ENCODE measurements around the gene NEK6. TPM values are rescaled to one million over a fixed set of nuclear protein-coding genes. Genes with fewer than 3 reads are reported as not detected.

NEK6 gene
- total and polyA plus RNA-seq, 9 of the 15 experiments (the other 6 are each of a cell fraction or from before 2014, with no cell fraction given): 3.1 to 19.0 (median 8.4) TPM

- TF ChIP-seq CEBPB (tag; IDR thresholded peaks at IDR 0.05): no peak
- TF ChIP-seq PYGO2 (tag; IDR thresholded peaks at IDR 0.05): no peak
- 0 out of 4 replicates have a peak, but pooled peaks of 1 of the 2 experiments have one; percentile 5 for TF ChIP-seq MAZ (CRISPR knock-in tag; conservative IDR thresholded peaks at IDR 0.05 in 1 of 2, IDR thresholded peaks at IDR 0.05 in 1 of 2)
- no peak for TF ChIP-seq SRF (CRISPR knock-in tag; IDR thresholded peaks at IDR 0.05)
- no peak for TF ChIP-seq NCOA4 (IDR thresholded peaks at IDR 0.05; ENCODE audit: partially characterized antibody)
- TF ChIP-seq PCBP1 (IDR thresholded peaks at IDR 0.05; ENCODE audit: low read depth, low read length, poor library complexity, severe bottlenecking): no peak
- TF ChIP-seq ZBTB7A (IDR thresholded peaks at IDR 0.05; ENCODE audit: borderline replicate concordance, control insufficient read depth, low read depth, low read length): peak; percentile 52; the same call in 1 of the 2 replicates
- TF ChIP-seq ZNF134 (CRISPR knock-in tag; conservative IDR thresholded peaks at IDR 0.05): no peak
- no peak for TF ChIP-seq CBFB (CRISPR knock-in tag; IDR thresholded peaks at IDR 0.05)
- no peak for TF ChIP-seq JUND (IDR thresholded peaks at IDR 0.05; ENCODE audit: borderline replicate concordance, low read depth, low read length)
- TF ChIP-seq JUND (tag; IDR thresholded peaks at IDR 0.05; ENCODE audit: borderline replicate concordance, low read depth, low read length): no peak
- peak; percentile 29 for TF ChIP-seq SAP30 (IDR thresholded peaks at IDR 0.05; ENCODE audit: borderline replicate concordance, insufficient read depth, low read depth, low read length, poor library complexity, severe bottlenecking)
- 0 out of 2 replicates have a peak, but pooled peaks have one; percentile 10 for TF ChIP-seq PHF8 (IDR thresholded peaks at IDR 0.05; ENCODE audit: borderline replicate concordance, low read length)
- TF ChIP-seq ZBTB1 (CRISPR knock-in tag; IDR thresholded peaks at IDR 0.05; ENCODE audit: borderline replicate concordance, low read depth): no peak
- no peak for TF ChIP-seq TARDBP (IDR thresholded peaks at IDR 0.05)
- no peak for TF ChIP-seq ZNF695 (CRISPR knock-in tag; IDR thresholded peaks at IDR 0.05)
- no peak for TF ChIP-seq UBTF (IDR thresholded peaks at IDR 0.05; ENCODE audit: borderline replicate concordance in 1 of 2, low read depth in 2 of 2, low read length in 2 of 2)
- TF ChIP-seq SMARCE1 (IDR thresholded peaks at IDR 0.05): no peak
- no peak for TF ChIP-seq CHD4 (IDR thresholded peaks at IDR 0.05; ENCODE audit: insufficient read depth, insufficient replicate concordance, low read depth, low read length, poor library complexity, severe bottlenecking)
- no peak for TF ChIP-seq FOXK1 (CRISPR knock-in tag; IDR thresholded peaks at IDR 0.05; ENCODE audit: borderline replicate concordance)
- peak; percentile 63 for TF ChIP-seq ZFX (CRISPR knock-in tag; IDR thresholded peaks at IDR 0.05)
- TF ChIP-seq NFXL1 (CRISPR knock-in tag; IDR thresholded peaks at IDR 0.05): no peak
- no peak for TF ChIP-seq ZNF12 (CRISPR knock-in tag; IDR thresholded peaks at IDR 0.05)
- TF ChIP-seq CSDE1 (IDR thresholded peaks at IDR 0.05): no peak
- TF ChIP-seq ZBTB9 (CRISPR knock-in tag; IDR thresholded peaks at IDR 0.05): no peak
Observed at GRCh38 chr9:124258607-124259157, 933 bp downstream of the NEK6 start (continued).

All from K562 (cell line).